Breast epithelium (tissue), 4 donors: ENCODE results near the gene KRTAP20-1. TPM values are rescaled to one million over a fixed set of nuclear protein-coding genes. Genes with fewer than 3 reads are reported as not detected.

Experiments
- DNase-seq, 2 donors: peaks; one replicate each; pipeline ENCODE4 v3.0.0-alpha.2; 2019; ENCODE audit warnings: low spot score in 2 of 2
- H3K27ac ChIP-seq, 2 donors: fragments of 200-600 bp; sonication (generic) in 1 of 2; one replicate each; pipeline ENCODE4 v1.5.1; 2016 to 2019; ENCODE audit warnings: mild to moderate bottlenecking in 1 of 2
- H3K27me3 ChIP-seq, 2 donors: fragments of 200-600 bp; sonication (generic) in 1 of 2; one replicate each; pipeline versions ENCODE4 v1.5.1 to v1.6.0; 2017 to 2019; ENCODE audit warnings: control low read depth in 1 of 2, mild to moderate bottlenecking in 1 of 2
- H3K36me3 ChIP-seq: fragments of 200-600 bp; one replicate; pipeline ENCODE4 v1.5.1; 2019
- H3K4me1 ChIP-seq, 2 donors: fragments of 200-600 bp; sonication (generic); one replicate each; pipeline ENCODE4 v1.5.1; 2016 to 2019; ENCODE audit warnings: control low read depth in 1 of 2
- H3K4me3 ChIP-seq, 3 donors: fragments of 200-600 bp; sonication (generic); 1 replicate in 2 of 3; 2 replicates in 1 of 3; pipeline ENCODE4 v1.5.1; 2016 to 2019; ENCODE audit warnings: mild to moderate bottlenecking in 3 of 3, moderate library complexity in 2 of 3
- H3K9me3 ChIP-seq, 2 donors: fragments of 200-600 bp; sonication (generic) in 1 of 2; one replicate each; pipeline ENCODE4 v1.5.1; 2016 to 2019; ENCODE audit warnings: control low read depth in 1 of 2
- CTCF ChIP-seq, 3 donors: fragments of 450-650 bp; IDR thresholded peaks; one replicate each; pipeline ENCODE4 v1.5.1; 2016 to 2017; ENCODE audit warnings: antibody characterized with exemption in 3 of 3, mild to moderate bottlenecking in 3 of 3, moderate library complexity in 3 of 3
- POLR2A ChIP-seq: fragments of 450-650 bp; IDR thresholded peaks from one replicate; pipeline ENCODE4 v1.6.1; 2016; ENCODE audit warnings: antibody characterized with exemption, mild to moderate bottlenecking, moderate library complexity
- POLR2AphosphoS5 ChIP-seq, 3 donors: sonication (generic); formaldehyde crosslinking; IDR thresholded peaks; one replicate each; pipeline ENCODE4 v1.6.1; 2017; ENCODE audit warnings: antibody characterized with exemption in 3 of 3
- intact Hi-C: fragments of 100-400 bp; cut with DNase I; formaldehyde crosslinking; loops from one replicate; pipeline ENCODE4 v1.15.1; 2023; ENCODE audit warnings: low total_unique reads
- total RNA-seq, 3 donors: library from RNA; depleted of rRNA; stranded (reverse); fragments of >200 nt; gene quantifications; one replicate each; pipeline ENCODE4 v1.1.0, GENCODE V29; 2016

KRTAP20-1 gene
- total RNA-seq = not detected

- DNase-seq = no peak
- H3K4me3 ChIP-seq = no peak within 1 kb of the TSS
- intact Hi-C loops = no loop called here
- no peak within 1 kb of the TSS for H3K27ac ChIP-seq
- H3K27me3 ChIP-seq = no peaks in the 10 kb centered on the region
- H3K9me3 ChIP-seq = no peaks in the 10 kb centered on the region
- H3K36me3 ChIP-seq = no peaks in the 10 kb centered on the region
- no peak for TF ChIP-seq POLR2AphosphoS5 (IDR thresholded peaks at IDR 0.05)
- TF ChIP-seq CTCF (IDR thresholded peaks at IDR 0.05) = no peak
- TF ChIP-seq POLR2A = no peak
- no peaks in the 10 kb centered on the region for H3K4me1 ChIP-seq
Measured at GRCh38 chr21:30616125-30616524, at the start of gene KRTAP20-1. TSS of gene KRTAP20-1 (plus strand) at chr21:30616425. CDS start at chr21:30616455, 30 bp downstream.

GRCh38 chr21:30567617-30568016, 48.6 kb upstream of the KRTAP20-1 start:
- no peak overlapping the region for H3K4me3 ChIP-seq
- H3K9me3 ChIP-seq = no peaks in the 10 kb centered on the region
- intact Hi-C loops = no loop called here

GRCh38 chr21:30577766-30578165, 38.5 kb upstream of the KRTAP20-1 start:
- TF ChIP-seq CTCF (IDR thresholded peaks at IDR 0.05) = no peak
- no peak for TF ChIP-seq POLR2A
- TF ChIP-seq POLR2AphosphoS5 (IDR thresholded peaks at IDR 0.05) = no peak
- Histone ChIP-seq H3K36me3 (no peaks in the 10 kb centered on the region), H3K4me1 (no peaks in the 10 kb centered on the region), H3K4me3 (no peak overlapping the region), H3K9me3 (no peaks in the 10 kb centered on the region), H3K27ac (no peak overlapping the region), H3K27me3 (no peaks in the 10 kb centered on the region)
- no peak for DNase-seq
- intact Hi-C loops = no loop called here

More at GRCh38 chr21:30567617-30568016, 48.6 kb upstream of the KRTAP20-1 start:
- H3K27ac ChIP-seq = no peak overlapping the region
- H3K36me3 ChIP-seq = no peaks in the 10 kb centered on the region
- TF ChIP-seq POLR2A (no peak), CTCF (IDR thresholded peaks at IDR 0.05) (no peak), POLR2AphosphoS5 (IDR thresholded peaks at IDR 0.05) (no peak)
- H3K27me3 ChIP-seq = no peaks in the 10 kb centered on the region
- H3K4me1 ChIP-seq = no peaks in the 10 kb centered on the region
- no peak for DNase-seq

DNA sequence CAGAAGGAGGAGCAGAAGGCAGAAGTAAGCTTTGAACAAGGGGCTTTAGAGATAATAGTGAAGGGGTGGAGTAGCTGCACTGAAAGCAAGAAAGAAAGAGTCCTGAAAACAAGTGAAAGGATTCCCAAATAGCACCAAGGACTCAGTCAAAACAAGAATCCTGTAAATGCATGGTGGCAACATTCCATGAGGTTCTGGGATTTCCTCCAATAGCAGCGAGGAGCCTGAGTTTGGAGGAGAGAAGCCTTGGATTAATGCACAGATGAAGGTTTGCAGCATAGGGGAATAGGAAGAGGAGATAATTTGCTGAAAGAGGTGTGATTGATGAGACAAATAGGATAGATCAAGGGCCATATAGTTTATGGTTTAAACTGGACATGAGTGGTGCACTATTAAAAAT, 36.9 kb upstream of the KRTAP20-1 start:
- no peaks in the 10 kb centered on the region for H3K4me1 ChIP-seq
- H3K36me3 ChIP-seq = no peaks in the 10 kb centered on the region
- TF ChIP-seq CTCF (IDR thresholded peaks at IDR 0.05) = no peak
- no peak for TF ChIP-seq POLR2AphosphoS5 (IDR thresholded peaks at IDR 0.05)
- no peak for TF ChIP-seq POLR2A
- intact Hi-C loops = no loop called here
- H3K9me3 ChIP-seq = no peaks in the 10 kb centered on the region
- H3K4me3 ChIP-seq = no peak overlapping the region
- no peaks in the 10 kb centered on the region for H3K27me3 ChIP-seq
- no peak for DNase-seq
- H3K27ac ChIP-seq = no peak overlapping the region

DNA sequence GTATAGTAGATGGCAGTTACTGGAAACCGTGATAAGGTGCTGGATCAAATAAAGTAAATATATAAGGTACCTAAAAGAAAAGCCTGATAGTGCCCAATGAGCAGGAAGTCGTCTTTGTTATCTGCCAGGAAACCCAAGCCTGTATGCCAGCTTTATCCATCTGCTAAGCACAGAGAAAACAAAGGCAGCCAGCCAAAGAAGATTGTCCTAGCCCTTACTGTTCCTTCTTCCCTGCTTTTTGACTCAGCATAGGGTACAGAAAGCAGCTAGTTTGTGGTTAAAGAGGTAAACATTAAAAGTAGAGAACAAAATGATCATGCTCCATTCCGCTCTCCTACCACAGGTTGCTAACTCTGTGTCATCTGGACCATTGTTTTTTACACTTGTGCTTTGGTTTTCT, 36.1 kb upstream of the KRTAP20-1 start:
- Histone ChIP-seq H3K9me3 (no peaks in the 10 kb centered on the region), H3K27me3 (no peaks in the 10 kb centered on the region), H3K36me3 (no peaks in the 10 kb centered on the region), H3K4me3 (no peak overlapping the region), H3K4me1 (no peaks in the 10 kb centered on the region), H3K27ac (no peak overlapping the region)
- TF ChIP-seq POLR2AphosphoS5 (IDR thresholded peaks at IDR 0.05) = no peak
- TF ChIP-seq POLR2A = no peak
- TF ChIP-seq CTCF (IDR thresholded peaks at IDR 0.05) = no peak
- DNase-seq = no peak
- intact Hi-C loops = no loop called here
